MM.1S (cell line): Measurements from ENCODE around the gene MACROD2.

Experiments used
- EZH2phosphoT487 ChIP-seq: fragments of 300-600 bp; sonication (generic); IDR thresholded peaks from 2 replicates; pipeline ENCODE4 v1.6.1; 2018; ENCODE audit warnings: antibody characterized with exemption, low read length
- TF ChIP-seq, protein P1 (sequence below): fragments of 300-600 bp; sonication (generic); IDR thresholded peaks from 2 replicates; pipeline ENCODE4 v1.5.1; 2016; ENCODE audit warnings: antibody characterized with exemption, low read length, mixed read lengths

DNA sequence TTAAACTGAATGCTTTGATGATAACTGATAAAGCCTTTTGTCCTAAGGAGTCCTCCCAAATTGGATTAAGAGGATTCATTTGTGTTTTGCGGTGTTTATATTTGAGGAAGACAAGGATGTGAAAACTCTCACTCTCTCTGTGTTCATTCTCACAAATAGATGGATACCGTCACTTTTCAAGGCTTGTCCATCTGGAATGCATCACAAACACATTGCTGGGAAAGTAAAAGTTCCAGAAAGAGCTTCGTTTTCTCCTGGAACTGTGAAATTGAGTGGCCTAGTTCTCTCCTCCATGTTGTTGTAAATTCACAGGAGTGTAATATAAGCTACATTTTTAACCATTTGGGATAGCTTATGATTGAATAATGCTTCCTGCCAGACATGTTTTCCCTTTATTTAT, 923.7 kb downstream of the MACROD2 start:
- TF ChIP-seq, protein P1, sequence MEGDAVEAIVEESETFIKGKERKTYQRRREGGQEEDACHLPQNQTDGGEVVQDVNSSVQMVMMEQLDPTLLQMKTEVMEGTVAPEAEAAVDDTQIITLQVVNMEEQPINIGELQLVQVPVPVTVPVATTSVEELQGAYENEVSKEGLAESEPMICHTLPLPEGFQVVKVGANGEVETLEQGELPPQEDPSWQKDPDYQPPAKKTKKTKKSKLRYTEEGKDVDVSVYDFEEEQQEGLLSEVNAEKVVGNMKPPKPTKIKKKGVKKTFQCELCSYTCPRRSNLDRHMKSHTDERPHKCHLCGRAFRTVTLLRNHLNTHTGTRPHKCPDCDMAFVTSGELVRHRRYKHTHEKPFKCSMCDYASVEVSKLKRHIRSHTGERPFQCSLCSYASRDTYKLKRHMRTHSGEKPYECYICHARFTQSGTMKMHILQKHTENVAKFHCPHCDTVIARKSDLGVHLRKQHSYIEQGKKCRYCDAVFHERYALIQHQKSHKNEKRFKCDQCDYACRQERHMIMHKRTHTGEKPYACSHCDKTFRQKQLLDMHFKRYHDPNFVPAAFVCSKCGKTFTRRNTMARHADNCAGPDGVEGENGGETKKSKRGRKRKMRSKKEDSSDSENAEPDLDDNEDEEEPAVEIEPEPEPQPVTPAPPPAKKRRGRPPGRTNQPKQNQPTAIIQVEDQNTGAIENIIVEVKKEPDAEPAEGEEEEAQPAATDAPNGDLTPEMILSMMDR: no peak
- TF ChIP-seq EZH2phosphoT487: no peak
